Sigmoid colon (tissue), 4 donors: ENCODE measurements around the gene IYD.

Experiments
- CTCF ChIP-seq, 4 experiments: fragments of 450-650 bp in 3 of 4; fragments of 200-600 bp in 1 of 4; IDR thresholded peaks; one replicate each; pipeline ENCODE4 v1.5.1; 2016 to 2019; ENCODE audit warnings: antibody characterized with exemption in 4 of 4, mild to moderate bottlenecking in 3 of 4, moderate library complexity in 2 of 4
- POLR2AphosphoS5 ChIP-seq, 4 donors: sonication (generic); formaldehyde crosslinking; IDR thresholded peaks; one replicate each; pipeline ENCODE4 v1.6.1; 2017; ENCODE audit warnings: antibody characterized with exemption in 4 of 4

- TF ChIP-seq CTCF (IDR thresholded peaks at IDR 0.05) (no peak), POLR2AphosphoS5 (IDR thresholded peaks at IDR 0.05) (no peak)
Observed at GRCh38 chr6:150322466-150322871, 46.3 kb upstream of the IYD start.
